K562 treated with DMSO at 1 percent for 12 hours (cell line): ENCODE data around the gene CATSPERD. TPM values are rescaled to one million over a fixed set of nuclear protein-coding genes. Genes with fewer than 3 reads are reported as not detected.

Experiments
- total RNA-seq: library from RNA; unstranded; fragments of 300-600 nt; gene quantifications from 2 replicates; pipeline ENCODE4 v1.2.3, GENCODE V29; 2022; ENCODE audit not compliant: insufficient read depth

CATSPERD gene, protein sequence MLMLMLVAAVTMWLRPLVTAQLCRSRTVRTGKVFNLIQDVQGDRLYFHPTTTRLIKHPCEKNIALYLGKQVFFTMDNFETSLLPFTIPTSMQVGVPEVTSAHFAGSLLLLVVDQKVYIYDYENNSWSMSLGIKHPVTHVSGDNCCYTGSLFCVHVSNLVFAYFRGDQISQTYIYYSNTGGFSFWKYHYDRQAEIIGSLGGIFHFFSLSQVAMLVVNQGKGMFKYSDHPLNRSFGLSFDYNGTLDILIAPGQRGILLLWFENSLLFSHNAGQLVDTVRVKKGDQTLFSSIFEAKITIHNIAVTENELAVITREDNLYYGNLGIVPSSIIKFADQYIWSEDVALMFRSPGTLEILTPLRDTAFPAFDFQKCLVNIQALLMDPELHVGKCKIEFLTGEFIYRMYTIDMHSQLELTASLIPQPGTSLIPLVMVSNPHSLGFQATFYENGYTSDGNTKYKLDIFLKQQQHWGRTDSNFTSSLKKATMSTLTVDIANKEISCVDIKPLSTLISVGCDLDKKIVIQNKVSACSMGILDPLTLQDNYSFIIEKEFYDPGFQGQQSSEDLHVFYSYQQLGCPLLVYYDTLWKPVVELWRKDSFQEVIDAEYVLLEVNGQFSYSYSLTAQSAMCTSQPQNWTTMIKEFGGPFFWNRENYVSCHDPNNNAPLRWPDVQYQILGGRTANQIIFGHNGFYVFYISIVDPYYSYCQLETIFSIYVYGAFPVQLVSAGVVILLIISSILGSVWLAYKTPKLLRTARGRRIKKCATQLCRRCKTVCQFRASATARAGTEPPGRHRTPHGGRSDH
- not detected in 2 replicates for total RNA-seq

GRCh38 chr19:5719961-5720790, at the start of gene CATSPERD, which contains the start of gene LONP1:
TSS of gene CATSPERD (plus strand) at chr19:5720637. CDS start at chr19:5720738, 101 bp downstream.
TSS of gene LONP1 (minus strand) at chr19:5720146. CDS start at chr19:5720132, 14 bp downstream.

DNA sequence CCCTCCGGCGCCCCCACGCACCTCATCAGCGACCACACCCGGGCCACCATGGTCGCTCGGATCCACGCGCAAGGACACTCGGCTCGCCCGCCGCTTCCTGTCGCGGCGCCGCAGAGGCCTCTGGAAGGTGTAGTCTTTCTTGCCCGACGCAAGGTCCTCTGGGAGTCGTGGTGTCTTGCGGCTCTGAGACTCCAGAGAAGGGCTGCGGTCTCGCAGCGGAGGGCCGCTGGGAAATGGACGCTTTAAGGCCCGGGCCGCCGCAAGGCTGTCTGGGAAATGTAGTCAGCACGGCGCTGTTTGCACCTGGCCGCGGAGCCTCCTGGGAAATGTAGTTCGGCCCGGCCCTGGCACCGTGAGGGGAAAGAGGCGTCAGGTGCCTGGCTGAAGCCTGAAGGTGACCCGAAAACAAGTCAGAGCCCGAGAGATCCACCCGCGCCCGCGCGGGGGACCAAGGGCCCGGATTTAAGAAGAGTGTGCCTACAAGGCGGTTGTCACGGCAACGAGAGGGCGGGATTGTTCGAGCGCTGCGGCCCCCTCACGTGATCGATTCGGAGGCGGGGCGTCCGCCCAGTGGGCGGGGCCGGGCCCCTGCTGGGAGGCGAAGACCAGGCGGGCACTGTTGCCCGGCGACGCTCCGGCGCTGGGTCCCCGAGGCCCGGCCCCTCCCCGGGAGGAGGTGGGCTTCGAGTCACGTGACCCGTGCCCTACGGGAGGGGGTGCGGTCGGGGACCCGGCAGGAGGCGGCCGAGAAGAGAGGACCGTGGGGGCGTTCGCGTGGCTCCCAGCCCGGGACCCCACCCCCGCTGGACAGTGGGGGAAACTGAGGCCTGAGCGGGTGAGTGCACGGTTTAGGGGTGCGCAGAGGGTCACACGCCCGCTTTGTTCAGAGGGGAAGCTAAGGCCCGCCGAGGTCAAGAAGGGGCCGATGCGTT, 39.7 kb upstream of the CATSPERD start, which contains the start of the genes HSD11B1L and MICOS13:
Gene HSD11B1L, plus strand, starts transcription at position 591 of the 932 bp plus-strand sequence. CDS start 3,806 bp downstream, outside the sequence.
Gene MICOS13, minus strand, starts transcription at position 80 of the 932 bp plus-strand sequence. Its CDS starts 30 bp downstream, at position 50.

DNA sequence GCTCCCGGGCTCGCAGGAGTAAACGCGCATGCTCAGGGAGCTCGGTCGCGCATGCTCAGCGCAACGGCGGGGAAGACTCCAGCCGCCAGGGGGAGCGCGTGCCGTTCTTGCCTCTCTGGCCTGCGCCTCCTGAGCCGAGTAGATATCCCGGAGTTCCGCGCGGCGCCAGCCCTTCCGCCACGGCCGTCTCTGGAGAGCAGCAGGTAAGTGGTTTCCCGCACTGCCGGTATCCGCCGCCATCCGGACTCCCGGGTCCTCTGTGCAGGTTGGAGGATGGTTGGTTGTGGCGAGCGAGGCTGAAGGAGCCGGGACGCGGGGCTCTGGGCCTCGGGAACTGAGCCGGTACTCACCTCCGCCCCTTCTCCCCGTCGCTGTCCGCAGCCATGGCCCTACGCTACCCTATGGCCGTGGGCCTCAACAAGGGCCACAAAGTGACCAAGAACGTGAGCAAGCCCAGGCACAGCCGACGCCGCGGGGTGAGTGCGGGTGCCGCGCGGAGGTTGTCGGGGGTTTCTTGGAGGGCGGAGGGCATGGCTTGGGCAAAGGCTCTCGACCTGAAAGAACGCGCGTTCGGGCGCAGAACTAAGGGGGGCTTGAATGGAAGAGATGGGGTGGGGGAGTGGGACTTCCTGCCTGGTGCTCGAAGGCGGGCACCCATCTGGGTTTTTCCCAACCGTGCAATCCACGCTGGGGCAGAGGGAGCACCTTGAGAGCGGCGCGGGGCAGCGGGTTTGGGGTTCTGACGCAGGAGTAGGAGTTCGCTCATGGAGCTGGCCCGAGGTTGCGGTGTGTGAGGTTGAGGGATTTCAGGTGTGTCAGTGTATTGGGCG, 30.1 kb upstream of the CATSPERD start, which contains the start of gene RPL36:
Gene RPL36, plus strand, starts transcription at position 171 of the 830 bp plus-strand sequence. Its CDS starts 213 bp downstream, at position 384.

DNA sequence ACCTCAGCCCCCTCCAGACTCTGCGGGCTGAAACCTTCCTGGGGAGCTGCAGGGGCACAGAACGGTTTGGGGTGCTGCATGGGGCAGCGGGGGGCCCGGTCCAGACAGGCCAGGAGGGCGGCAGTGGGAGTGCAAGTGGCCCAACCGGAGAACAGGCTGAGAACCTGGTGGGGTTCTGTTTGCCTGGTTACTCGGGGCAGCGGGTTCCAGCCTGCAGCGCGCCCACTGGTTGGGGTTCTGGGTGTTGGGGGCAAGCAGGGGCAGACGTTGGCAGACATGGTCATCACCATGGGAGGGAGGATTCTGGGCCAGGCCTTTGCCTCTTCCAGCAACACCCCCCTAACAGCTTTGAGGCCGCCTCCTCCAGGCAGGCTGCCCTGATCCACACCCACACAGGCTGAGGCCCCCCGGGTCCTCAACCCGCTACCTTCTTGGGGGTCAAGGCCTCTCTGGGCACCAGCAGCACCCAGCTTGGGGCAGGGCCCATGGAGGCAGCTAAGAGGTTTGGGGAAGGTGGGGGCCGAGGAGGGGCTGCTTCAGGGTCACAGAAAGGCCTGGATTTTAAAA, 64.2 kb downstream of the CATSPERD start, which contains the start of gene PRR22:
Gene PRR22, minus strand, starts transcription at position 166 of the 567 bp plus-strand sequence. Its CDS starts 86 bp downstream, at position 80.

DNA sequence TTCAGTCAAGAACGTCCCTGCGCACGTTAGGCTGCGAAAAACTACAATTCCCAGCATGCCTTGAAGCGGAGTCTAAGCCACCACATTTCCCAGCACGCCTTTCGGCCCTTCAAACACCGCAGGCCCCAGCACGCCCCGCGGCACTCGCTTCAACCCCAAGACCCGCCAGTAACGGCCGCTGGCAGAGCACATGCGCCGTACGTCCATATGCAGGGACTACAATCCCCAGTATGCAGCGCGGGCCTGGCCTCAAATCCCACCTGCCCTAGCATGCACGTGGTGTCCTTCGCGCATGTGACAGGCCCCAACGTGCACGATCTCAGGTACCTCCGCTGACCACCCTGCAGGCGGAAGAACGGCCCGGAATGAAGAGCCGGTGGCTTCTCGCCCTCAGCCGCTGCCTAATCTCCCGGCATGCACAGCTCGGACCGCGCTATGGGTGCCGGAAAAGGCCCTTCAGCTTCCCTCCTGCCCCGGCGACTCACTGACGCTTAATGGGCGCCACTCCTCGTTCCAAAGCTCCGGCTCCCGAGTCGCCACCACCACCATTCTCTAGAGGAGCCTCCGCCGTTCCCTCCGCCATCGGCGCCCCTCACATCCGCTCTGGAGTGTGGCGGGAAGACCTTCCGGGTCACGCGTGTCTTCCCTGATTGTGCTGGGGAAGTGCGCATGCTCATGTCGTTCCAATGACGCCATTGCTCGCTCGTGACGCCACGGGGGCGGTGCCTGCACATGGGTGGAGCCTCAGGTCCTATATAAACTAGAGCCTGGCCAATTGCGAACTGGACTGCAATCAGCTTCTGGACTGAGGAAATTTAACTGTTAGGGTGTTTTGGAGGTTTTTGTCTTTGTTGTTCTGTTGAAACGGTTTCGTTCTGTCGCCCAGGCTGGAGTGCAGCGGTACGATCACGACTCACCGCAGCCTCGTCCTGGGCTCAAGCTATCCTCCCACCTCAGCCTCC, 70.4 kb downstream of the CATSPERD start, which contains the start of gene DUS3L:
Gene DUS3L, minus strand, starts transcription at position 605 of the 962 bp plus-strand sequence. Its CDS starts 22 bp downstream, at position 583.

GRCh38 chr19:5804516-5805461, 84.4 kb downstream of the CATSPERD start, which contains the start of gene NRTN:
TSS of gene NRTN (plus strand) at chr19:5805067. CDS start at chr19:5824166, 19,099 bp downstream.

Other genes with a start within 250 kb of the CATSPERD start
- gene TINCR, start 152.7 kb upstream of the CATSPERD start, total RNA-seq, result 0.20 and 0.52 TPM in 2 replicates
- gene SAFB2, start 97.9 kb upstream of the CATSPERD start, total RNA-seq, result 55.5 and 58.7 TPM in 2 replicates
- 93.0 and 118 TPM in 2 replicates for gene SAFB, start 97.6 kb upstream of the CATSPERD start, total RNA-seq
- gene MICOS13, start 40.1 kb upstream of the CATSPERD start, total RNA-seq, result 29.6 and 55.9 TPM in 2 replicates
- 11.2 and 13.8 TPM in 2 replicates for gene HSD11B1L, start 39.6 kb upstream of the CATSPERD start, total RNA-seq
- gene RPL36, start 30.3 kb upstream of the CATSPERD start, total RNA-seq, result 1,237 and 1,942 TPM in 2 replicates
- gene LONP1, start 491 bp upstream of the CATSPERD start, total RNA-seq, result 190 and 205 TPM in 2 replicates
- gene PRR22, start 64.1 kb downstream of the CATSPERD start, total RNA-seq, result 2.0 and 3.4 TPM in 2 replicates
- gene DUS3L, start 70.5 kb downstream of the CATSPERD start, total RNA-seq, result 36.3 and 46.8 TPM in 2 replicates
- gene NRTN, start 84.4 kb downstream of the CATSPERD start, total RNA-seq, result 24.5 and 33.8 TPM in 2 replicates
- gene FUT6, start 119.1 kb downstream of the CATSPERD start, total RNA-seq, result not detected in 2 replicates
- 1.5 TPM in 1 of 2 replicates, not detected in the other for gene FUT3, start 130.8 kb downstream of the CATSPERD start, total RNA-seq
- not detected in 2 replicates for gene FUT5, start 149.9 kb downstream of the CATSPERD start, total RNA-seq
- gene NDUFA11, start 183.2 kb downstream of the CATSPERD start, total RNA-seq, result 494 and 896 TPM in 2 replicates
- 0.60 and 4.2 TPM in 2 replicates for gene VMAC, start 184.2 kb downstream of the CATSPERD start, total RNA-seq
- gene CAPS, start 193.6 kb downstream of the CATSPERD start, total RNA-seq, result 5.2 and 7.9 TPM in 2 replicates